ENCODE results near the gene ARHGAP27.

Gene ARHGAP27

GRCh38 chr17:45411348-45412105 lies 21.1 kb downstream of the ARHGAP27 start:
- no peak overlapping the region for H3K4me3 ChIP-seq (replicated peaks in 1 of 2; ENCODE audit: low read depth in 2 of 2, low read length in 2 of 2)
- TF ChIP-seq, protein P1, sequence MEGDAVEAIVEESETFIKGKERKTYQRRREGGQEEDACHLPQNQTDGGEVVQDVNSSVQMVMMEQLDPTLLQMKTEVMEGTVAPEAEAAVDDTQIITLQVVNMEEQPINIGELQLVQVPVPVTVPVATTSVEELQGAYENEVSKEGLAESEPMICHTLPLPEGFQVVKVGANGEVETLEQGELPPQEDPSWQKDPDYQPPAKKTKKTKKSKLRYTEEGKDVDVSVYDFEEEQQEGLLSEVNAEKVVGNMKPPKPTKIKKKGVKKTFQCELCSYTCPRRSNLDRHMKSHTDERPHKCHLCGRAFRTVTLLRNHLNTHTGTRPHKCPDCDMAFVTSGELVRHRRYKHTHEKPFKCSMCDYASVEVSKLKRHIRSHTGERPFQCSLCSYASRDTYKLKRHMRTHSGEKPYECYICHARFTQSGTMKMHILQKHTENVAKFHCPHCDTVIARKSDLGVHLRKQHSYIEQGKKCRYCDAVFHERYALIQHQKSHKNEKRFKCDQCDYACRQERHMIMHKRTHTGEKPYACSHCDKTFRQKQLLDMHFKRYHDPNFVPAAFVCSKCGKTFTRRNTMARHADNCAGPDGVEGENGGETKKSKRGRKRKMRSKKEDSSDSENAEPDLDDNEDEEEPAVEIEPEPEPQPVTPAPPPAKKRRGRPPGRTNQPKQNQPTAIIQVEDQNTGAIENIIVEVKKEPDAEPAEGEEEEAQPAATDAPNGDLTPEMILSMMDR (IDR thresholded peaks at IDR 0.05; ENCODE audit: low read depth, low read length), result no peak
- DNase-seq (ENCODE audit: low read depth in 2 of 2), result no peak

GRCh38 chr17:45410144-45411091 lies 22.3 kb downstream of the ARHGAP27 start:
- no peak for DNase-seq (ENCODE audit: low read depth in 2 of 2)
- no peak overlapping the region for H3K4me3 ChIP-seq (replicated peaks in 1 of 2; ENCODE audit: low read depth in 2 of 2, low read length in 2 of 2)
- TF ChIP-seq, protein P1 (IDR thresholded peaks at IDR 0.05; ENCODE audit: low read depth, low read length), result no peak

GRCh38 chr17:45409659-45410076 lies 23.0 kb downstream of the ARHGAP27 start:
- TF ChIP-seq, protein P1 (IDR thresholded peaks at IDR 0.05; ENCODE audit: low read depth, low read length), result no peak
- H3K4me3 ChIP-seq (replicated peaks in 1 of 2; ENCODE audit: low read depth in 2 of 2, low read length in 2 of 2), result no peak overlapping the region

DNA sequence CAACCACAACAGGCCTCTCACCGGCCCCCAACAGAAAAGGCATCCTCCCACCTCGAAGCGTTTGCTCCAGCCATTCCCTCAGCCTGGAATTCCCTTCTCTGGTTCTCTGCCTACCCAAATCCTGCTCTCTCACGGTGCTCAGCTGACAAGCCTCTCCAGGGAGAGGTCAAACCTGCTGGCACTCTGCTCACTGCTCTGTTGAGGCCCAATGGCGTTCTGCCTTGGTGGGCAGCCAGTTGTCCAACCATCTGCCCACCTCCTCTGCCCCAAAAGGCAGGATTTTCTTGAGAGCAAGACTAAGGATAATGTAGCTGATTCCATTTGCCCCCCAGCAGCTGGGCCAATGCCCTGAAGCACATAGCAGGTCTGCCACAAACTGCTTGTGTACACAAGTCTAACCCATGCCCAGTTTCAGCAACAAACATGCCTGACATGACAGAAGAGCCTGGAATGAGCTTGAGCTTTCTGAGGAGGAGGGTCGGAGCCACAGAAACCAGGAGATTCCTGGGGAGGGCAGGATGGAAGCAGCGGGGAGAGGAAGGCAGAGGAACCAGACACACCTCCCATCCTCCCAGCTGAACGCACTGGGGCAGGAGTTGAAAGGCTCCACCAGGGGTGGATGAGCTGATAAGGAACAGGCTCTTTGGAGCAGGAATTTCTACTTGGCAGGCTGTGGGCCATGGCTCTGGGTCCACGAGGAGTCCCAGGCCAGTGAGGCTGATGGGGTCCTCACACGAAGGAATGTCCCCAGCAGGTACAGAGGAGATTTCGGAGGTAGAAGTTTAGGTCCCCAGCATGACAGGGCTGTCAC lies 23.9 kb downstream of the ARHGAP27 start:
- no peak for DNase-seq (ENCODE audit: low read depth in 2 of 2)
- no peak overlapping the region for H3K4me3 ChIP-seq (replicated peaks in 1 of 2; ENCODE audit: low read depth in 2 of 2, low read length in 2 of 2)
- TF ChIP-seq, protein P1 (IDR thresholded peaks at IDR 0.05; ENCODE audit: low read depth, low read length), result no peak

More at GRCh38 chr17:45409659-45410076, 23.0 kb downstream of the ARHGAP27 start:
- no peak for DNase-seq (ENCODE audit: low read depth in 2 of 2)

DNA sequence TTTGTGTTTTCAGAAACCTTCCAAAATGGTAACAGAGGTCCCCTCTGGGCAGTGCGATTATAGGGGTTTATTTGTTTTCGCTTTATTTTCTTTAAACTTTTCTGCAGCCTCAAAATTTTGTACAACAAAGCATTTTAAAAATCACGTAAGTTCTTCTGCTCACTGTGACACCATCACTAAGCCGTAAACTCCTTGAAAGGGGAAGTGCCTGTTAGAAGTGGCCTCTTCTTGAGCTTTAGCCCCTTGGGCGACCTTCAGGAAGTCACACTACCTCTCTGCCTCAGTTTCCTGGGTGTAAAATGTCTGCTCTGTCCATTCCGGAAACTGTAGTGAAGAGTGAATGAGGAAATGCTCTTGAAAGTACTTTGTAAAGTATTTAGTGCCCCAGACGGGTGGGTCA lies 26.6 kb downstream of the ARHGAP27 start:
- H3K4me3 ChIP-seq (replicated peaks in 1 of 2; ENCODE audit: low read depth in 2 of 2, low read length in 2 of 2), result no peak overlapping the region
- DNase-seq (ENCODE audit: low read depth in 2 of 2), result no peak
- TF ChIP-seq, protein P1 (IDR thresholded peaks at IDR 0.05; ENCODE audit: low read depth, low read length), result no peak
